Peyer's patch (tissue), 4 donors: Measurements from ENCODE around the gene ISOC1.

ENCODE experiments used
- CTCF ChIP-seq, 6 experiments: fragments of 450-650 bp in 4 of 6; fragments of 200-600 bp in 2 of 6; sonication (generic) in 1 of 6; IDR thresholded peaks; one replicate each; pipeline ENCODE4 v1.5.1; 2017 to 2019; ENCODE audit warnings: antibody characterized with exemption in 6 of 6, mild to moderate bottlenecking in 3 of 6, moderate library complexity in 1 of 6
- POLR2A ChIP-seq, 2 donors: fragments of 450-650 bp; IDR thresholded peaks; one replicate each; pipeline ENCODE4 v1.5.1; 2017; ENCODE audit warnings: antibody characterized with exemption in 2 of 2, mild to moderate bottlenecking in 2 of 2, moderate library complexity in 2 of 2

GRCh38 chr5:129077433-129078075, 17.0 kb upstream of the ISOC1 start:
- no peak for TF ChIP-seq CTCF (IDR thresholded peaks at IDR 0.05)
- no peak for TF ChIP-seq POLR2A (IDR thresholded peaks at IDR 0.05)
